ENCODE data around the gene NOSIP. TPM values are rescaled to one million over a fixed set of nuclear protein-coding genes. Genes with fewer than 3 reads are reported as not detected.

Gene NOSIP, protein sequence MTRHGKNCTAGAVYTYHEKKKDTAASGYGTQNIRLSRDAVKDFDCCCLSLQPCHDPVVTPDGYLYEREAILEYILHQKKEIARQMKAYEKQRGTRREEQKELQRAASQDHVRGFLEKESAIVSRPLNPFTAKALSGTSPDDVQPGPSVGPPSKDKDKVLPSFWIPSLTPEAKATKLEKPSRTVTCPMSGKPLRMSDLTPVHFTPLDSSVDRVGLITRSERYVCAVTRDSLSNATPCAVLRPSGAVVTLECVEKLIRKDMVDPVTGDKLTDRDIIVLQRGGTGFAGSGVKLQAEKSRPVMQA
- total RNA-seq = 76.1 and 83.6 TPM in 2 replicates

DNA sequence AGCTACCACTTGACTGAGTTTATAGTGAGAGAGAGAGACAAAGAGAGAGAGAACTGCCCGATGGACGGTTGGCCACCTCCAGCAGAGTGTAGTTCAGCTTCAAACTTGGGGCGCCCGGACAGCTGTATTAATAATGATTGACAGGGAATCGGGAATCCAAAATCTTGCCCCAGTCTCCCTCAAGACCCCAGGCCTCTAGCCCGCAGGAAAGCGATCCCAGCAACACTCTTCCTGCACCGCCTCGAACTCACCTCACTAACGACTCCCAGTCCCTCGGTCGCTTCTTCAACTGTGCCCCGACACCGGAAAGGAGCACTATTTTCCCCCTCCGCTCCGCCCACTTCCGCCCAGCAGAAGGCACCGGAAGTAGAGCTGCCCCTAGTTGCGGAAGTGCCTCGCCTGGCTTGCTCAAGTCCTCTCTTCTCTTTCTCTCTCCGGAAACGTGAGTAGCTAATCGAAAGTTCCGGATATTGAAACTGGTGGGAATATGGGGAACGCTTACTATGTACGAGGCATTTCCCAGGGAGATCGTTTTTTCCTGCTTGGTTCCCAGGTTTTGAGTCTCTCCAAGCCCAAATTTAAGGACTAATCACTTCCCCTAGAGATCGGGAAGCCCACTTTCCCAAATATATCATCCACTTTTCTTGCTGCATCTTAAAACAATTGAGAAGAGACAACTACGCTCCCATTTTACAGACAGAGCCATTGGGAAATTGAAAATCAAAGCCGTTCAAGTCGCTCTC lies at the start of gene NOSIP:
Gene NOSIP, minus strand, starts transcription at position 293 of the 743 bp plus-strand sequence. CDS start 19,865 bp downstream, outside the sequence.

DNA sequence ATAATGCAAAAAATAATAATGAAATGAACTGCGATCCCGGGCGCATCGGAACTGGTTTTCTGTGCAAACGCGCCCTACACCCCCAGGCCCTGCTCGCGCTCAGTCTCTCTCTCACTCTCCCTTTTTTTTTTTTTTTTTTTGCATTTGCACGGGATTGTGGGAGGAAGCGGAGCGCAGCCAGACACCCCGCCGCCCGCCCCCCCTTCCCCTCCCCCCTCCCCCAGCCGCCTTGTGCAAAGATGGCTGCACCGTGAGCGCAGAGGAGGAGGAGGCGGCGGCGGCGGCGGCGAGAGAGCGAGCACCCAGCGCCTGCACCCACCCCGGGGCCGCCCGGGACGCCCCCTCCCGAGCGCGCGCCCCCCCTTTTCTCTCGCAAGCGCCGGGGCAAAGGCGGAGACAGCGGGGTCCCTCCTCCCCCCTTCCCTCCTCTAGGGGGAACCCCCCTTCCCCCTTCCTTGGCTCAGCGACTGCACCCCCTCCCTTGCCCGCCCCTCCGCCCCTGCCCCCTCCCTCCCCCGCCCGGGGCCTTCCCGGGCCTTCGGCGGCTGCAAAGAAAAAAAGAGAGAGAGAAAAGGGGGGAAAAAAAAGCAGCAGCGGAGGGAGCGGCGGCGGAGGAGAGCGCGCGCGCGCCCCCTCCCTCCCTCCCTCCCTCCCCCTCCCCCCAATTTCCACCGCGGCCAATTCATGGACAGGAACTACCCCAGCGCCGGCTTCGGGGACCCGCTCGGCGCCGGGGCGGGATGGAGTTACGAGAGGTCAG lies 10.8 kb upstream of the NOSIP start, which contains the start of gene PRR12:
Gene PRR12, plus strand, starts transcription at position 212 of the 760 bp plus-strand sequence. Its CDS starts 473 bp downstream, at position 685.

DNA sequence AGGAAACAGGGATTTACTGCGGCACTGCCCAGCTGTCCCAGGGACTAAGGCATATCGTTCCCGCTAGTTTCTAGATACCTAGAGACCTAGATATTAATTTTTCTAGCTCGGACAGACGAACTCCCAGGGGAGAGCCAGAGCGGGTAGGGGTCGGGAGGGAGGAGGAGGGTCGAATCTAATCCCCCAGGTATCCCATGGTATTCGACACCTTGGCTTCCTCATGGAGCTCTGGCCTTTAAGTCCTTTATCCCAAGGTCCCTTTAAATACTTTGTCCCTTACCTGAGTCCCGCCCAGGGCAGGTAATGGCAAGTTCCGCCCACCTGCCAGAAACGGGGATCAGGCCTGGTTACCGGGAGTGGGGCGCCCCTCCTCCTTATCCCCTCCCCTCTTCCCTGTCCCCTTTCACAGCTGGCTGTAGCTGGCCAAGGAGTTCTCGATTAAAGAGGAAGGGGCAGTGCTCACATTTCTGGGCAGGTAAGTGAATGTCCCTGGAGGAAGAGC lies 702 bp upstream of the NOSIP start, which contains the start of gene PRRG2:
Gene PRRG2, plus strand, starts transcription at position 310 of the 502 bp plus-strand sequence. CDS start 1,904 bp downstream, outside the sequence.

Other genes with a start within 250 kb of the NOSIP start
- gene CD37, start 245.2 kb downstream of the NOSIP start, total RNA-seq = not detected in 2 replicates
- gene TEAD2, start 218.1 kb downstream of the NOSIP start, total RNA-seq = 36.0 and 38.9 TPM in 2 replicates
- 0.29 TPM in 1 of 2 replicates, not detected in the other for gene DKKL1, start 216.7 kb downstream of the NOSIP start, total RNA-seq
- gene KASH5, start 192.3 kb downstream of the NOSIP start, total RNA-seq = not detected in 2 replicates
- gene PTH2, start 157.1 kb downstream of the NOSIP start, total RNA-seq = not detected in 2 replicates
- gene GFY, start 155.2 kb downstream of the NOSIP start, total RNA-seq = not detected in 2 replicates
- gene SLC17A7, start 139.0 kb downstream of the NOSIP start, total RNA-seq = not detected in 2 replicates
- gene PIH1D1, start 128.7 kb downstream of the NOSIP start, total RNA-seq = 93.2 and 112 TPM in 2 replicates
- gene ALDH16A1, start 127.3 kb downstream of the NOSIP start, total RNA-seq = 27.1 and 38.6 TPM in 2 replicates
- 6.2 and 10.1 TPM in 2 replicates for gene FLT3LG, start 106.3 kb downstream of the NOSIP start, total RNA-seq
- 2,357 and 3,559 TPM in 2 replicates for gene RPL13A, start 92.9 kb downstream of the NOSIP start, total RNA-seq
- gene RPS11, start 84.1 kb downstream of the NOSIP start, total RNA-seq = 3,022 and 4,072 TPM in 2 replicates
- gene FCGRT, start 67.9 kb downstream of the NOSIP start, total RNA-seq = 37.0 and 60.0 TPM in 2 replicates
- gene RCN3, start 52.6 kb downstream of the NOSIP start, total RNA-seq = 271 and 307 TPM in 2 replicates
- 0.71 TPM in 1 of 2 replicates, not detected in the other for gene PRRG2, start 760 bp upstream of the NOSIP start, total RNA-seq
- gene PRR12, start 10.6 kb upstream of the NOSIP start, total RNA-seq = 3.9 and 4.0 TPM in 2 replicates
- 111 and 138 TPM in 2 replicates for gene RRAS, start 59.6 kb upstream of the NOSIP start, total RNA-seq
- gene SCAF1, start 61.7 kb upstream of the NOSIP start, total RNA-seq = 22.9 and 30.3 TPM in 2 replicates
- gene IRF3, start 85.3 kb upstream of the NOSIP start, total RNA-seq = 61.7 and 64.0 TPM in 2 replicates
- 25.7 and 36.3 TPM in 2 replicates for gene BCL2L12, start 85.4 kb upstream of the NOSIP start, total RNA-seq
- gene PRMT1, start 96.7 kb upstream of the NOSIP start, total RNA-seq = 423 and 449 TPM in 2 replicates
- 0.86 and 2.3 TPM in 2 replicates for gene ADM5, start 109.0 kb upstream of the NOSIP start, total RNA-seq
- 35.7 and 43.8 TPM in 2 replicates for gene CPT1C, start 110.6 kb upstream of the NOSIP start, total RNA-seq
- gene TSKS, start 182.8 kb upstream of the NOSIP start, total RNA-seq = 0.18 and 0.58 TPM in 2 replicates
- 163 and 186 TPM in 2 replicates for gene AP2A1, start 186.4 kb upstream of the NOSIP start, total RNA-seq
- 24.1 and 28.8 TPM in 2 replicates for gene FUZ, start 232.7 kb upstream of the NOSIP start, total RNA-seq
- 26.2 and 27.3 TPM in 2 replicates for gene MED25, start 237.7 kb upstream of the NOSIP start, total RNA-seq

Measured in myometrial cell (primary cell).